Astrocyte (in vitro differentiated cells and primary cell): Measurements from ENCODE around the gene ZFHX3. TPM values are rescaled to one million over a fixed set of nuclear protein-coding genes. Genes with fewer than 3 reads are reported as not detected.

Experiments
- DNase-seq: peaks from one replicate; pipeline ENCODE4 v3.0.0-alpha.2; 2010; ENCODE audit warnings: low read depth
- FAIRE-seq: peaks from 2 replicates; lab custom pipeline; 2011; peaks lifted over from hg19 to GRCh38; lab: Jason Lieb, UNC
- H2AFZ ChIP-seq: 2 replicates; pipeline ENCODE4 v1.6.0; 2012; ENCODE audit warnings: low read depth, low read length, inconsistent platforms
- H3K27ac ChIP-seq: 2 replicates; pipeline ENCODE4 v1.5.1; 2011; ENCODE audit warnings: low read depth, low read length, inconsistent platforms
- H3K27me3 ChIP-seq: 2 replicates; pipeline ENCODE4 v1.6.0; 2011; ENCODE audit warnings: low read length, inconsistent platforms; ENCODE audit not compliant: insufficient read depth
- H3K36me3 ChIP-seq: 2 replicates; pipeline ENCODE4 v1.5.1; 2011; ENCODE audit warnings: low read length, inconsistent platforms; ENCODE audit not compliant: insufficient read depth
- H3K4me1 ChIP-seq: 2 replicates; pipeline ENCODE4 v1.5.1; 2011; ENCODE audit warnings: low read length, inconsistent platforms; ENCODE audit not compliant: insufficient read depth
- H3K4me2 ChIP-seq: 2 replicates; pipeline ENCODE4 v1.6.0; 2012; ENCODE audit warnings: low read length, inconsistent platforms
- H3K4me3 ChIP-seq: 2 replicates; pipeline ENCODE4 v1.5.1; 2011; ENCODE audit warnings: low read depth, mild to moderate bottlenecking, low read length, inconsistent platforms; ENCODE audit not compliant: insufficient read depth
- H3K79me2 ChIP-seq: 2 replicates; pipeline ENCODE4 v1.6.0; 2012; ENCODE audit warnings: mild to moderate bottlenecking, low read length, inconsistent platforms; ENCODE audit not compliant: insufficient read depth
- H3K9ac ChIP-seq: 2 replicates; pipeline ENCODE4 v1.6.0; 2012; ENCODE audit warnings: mild to moderate bottlenecking, low read length, inconsistent platforms
- H3K9me3 ChIP-seq: 2 replicates; pipeline ENCODE4 v1.5.1; 2012; ENCODE audit warnings: low read depth, mild to moderate bottlenecking, low read length, inconsistent platforms; ENCODE audit not compliant: insufficient read depth
- H4K20me1 ChIP-seq: 2 replicates; pipeline ENCODE4 v1.6.0; 2012; ENCODE audit warnings: low read length, inconsistent platforms; ENCODE audit not compliant: insufficient read depth
- H3K27ac Mint-ChIP-seq: one replicate; pipeline ENCODE4 v1.8.0; 2021; ENCODE audit warnings: mild to moderate bottlenecking, mixed read lengths; ENCODE audit not compliant: unreplicated experiment
- H3K27me3 Mint-ChIP-seq: one replicate; pipeline ENCODE4 v1.8.0; 2021; ENCODE audit warnings: low read depth, mixed read lengths; ENCODE audit not compliant: unreplicated experiment
- H3K36me3 Mint-ChIP-seq: one replicate; pipeline ENCODE4 v1.8.0; 2021; ENCODE audit warnings: low read depth, mixed read lengths; ENCODE audit not compliant: unreplicated experiment
- H3K4me1 Mint-ChIP-seq: one replicate; pipeline ENCODE4 v1.8.0; 2021; ENCODE audit warnings: low read depth, mixed read lengths; ENCODE audit not compliant: unreplicated experiment
- H3K4me3 Mint-ChIP-seq: one replicate; pipeline ENCODE4 v1.8.0; 2021; ENCODE audit warnings: mild to moderate bottlenecking, moderate library complexity, mixed read lengths; ENCODE audit not compliant: unreplicated experiment
- H3K9me3 Mint-ChIP-seq: one replicate; pipeline ENCODE4 v1.8.0; 2021; ENCODE audit warnings: mild to moderate bottlenecking, mixed read lengths; ENCODE audit not compliant: unreplicated experiment
- EZH2 ChIP-seq: IDR thresholded peaks from 2 replicates; pipeline ENCODE4 v1.6.1; 2012; ENCODE audit warnings: mild to moderate bottlenecking, low read length, inconsistent platforms; ENCODE audit not compliant: insufficient read depth
- total RNA-seq: library from RNA; stranded (reverse); gene quantifications from 2 replicates; pipeline ENCODE4 v1.2.1, GENCODE V29; 2021
- TF ChIP-seq, protein P1 (sequence below): IDR thresholded peaks from 2 replicates; pipeline ENCODE4 v1.5.1; 2011; ENCODE audit warnings: low read depth, mild to moderate bottlenecking, inconsistent platforms, low read length, moderate library complexity; ENCODE audit not compliant: insufficient read depth

The ZFHX3 gene
- total RNA-seq, 1 donor from 2014 or later = 19.7 TPM

DNA sequence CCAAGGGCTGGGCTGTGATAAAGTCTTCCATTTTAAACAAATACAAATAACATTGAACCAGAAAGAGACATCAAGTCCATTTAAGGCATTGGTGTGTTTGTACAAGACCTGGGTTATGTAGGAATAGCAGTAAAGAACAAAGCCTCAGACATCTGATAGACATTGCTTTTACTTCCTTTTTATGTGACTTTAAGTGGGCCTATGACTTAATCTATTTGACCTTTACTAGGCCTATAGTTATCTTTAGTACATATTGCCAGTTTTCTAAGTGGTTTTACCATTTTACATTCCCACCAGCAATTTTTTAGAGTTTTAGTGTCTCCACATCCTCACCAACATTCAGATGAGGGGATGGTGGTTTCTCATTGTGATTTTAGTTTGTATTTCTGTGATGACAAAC is 298.8 kb downstream of the ZFHX3 start:
- Histone ChIP-seq H3K27me3 (no peaks in the 10 kb centered on the region), H3K79me2 (no peaks in the 10 kb centered on the region), H3K4me1 (no peaks in the 10 kb centered on the region), H3K4me3 (no peak overlapping the region), H3K9me3 (no peaks in the 10 kb centered on the region), H2AFZ (no peak overlapping the region), H3K36me3 (no peaks in the 10 kb centered on the region), H3K27ac (no peak overlapping the region), H4K20me1 (no peaks in the 10 kb centered on the region), H3K4me2 (no peak overlapping the region), H3K9ac (no peak overlapping the region)
- no peaks in the 10 kb centered on the region for H3K27me3 Mint-ChIP-seq
- FAIRE-seq = no peak
- H3K36me3 Mint-ChIP-seq = no peaks in the 10 kb centered on the region
- no peak for DNase-seq
- peaks cover 6% of the 10 kb centered on the region for H3K4me1 Mint-ChIP-seq
- H3K9me3 Mint-ChIP-seq = no peaks in the 10 kb centered on the region
- no peak overlapping the region for H3K4me3 Mint-ChIP-seq
- TF ChIP-seq, protein P1, sequence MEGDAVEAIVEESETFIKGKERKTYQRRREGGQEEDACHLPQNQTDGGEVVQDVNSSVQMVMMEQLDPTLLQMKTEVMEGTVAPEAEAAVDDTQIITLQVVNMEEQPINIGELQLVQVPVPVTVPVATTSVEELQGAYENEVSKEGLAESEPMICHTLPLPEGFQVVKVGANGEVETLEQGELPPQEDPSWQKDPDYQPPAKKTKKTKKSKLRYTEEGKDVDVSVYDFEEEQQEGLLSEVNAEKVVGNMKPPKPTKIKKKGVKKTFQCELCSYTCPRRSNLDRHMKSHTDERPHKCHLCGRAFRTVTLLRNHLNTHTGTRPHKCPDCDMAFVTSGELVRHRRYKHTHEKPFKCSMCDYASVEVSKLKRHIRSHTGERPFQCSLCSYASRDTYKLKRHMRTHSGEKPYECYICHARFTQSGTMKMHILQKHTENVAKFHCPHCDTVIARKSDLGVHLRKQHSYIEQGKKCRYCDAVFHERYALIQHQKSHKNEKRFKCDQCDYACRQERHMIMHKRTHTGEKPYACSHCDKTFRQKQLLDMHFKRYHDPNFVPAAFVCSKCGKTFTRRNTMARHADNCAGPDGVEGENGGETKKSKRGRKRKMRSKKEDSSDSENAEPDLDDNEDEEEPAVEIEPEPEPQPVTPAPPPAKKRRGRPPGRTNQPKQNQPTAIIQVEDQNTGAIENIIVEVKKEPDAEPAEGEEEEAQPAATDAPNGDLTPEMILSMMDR = no peak
- no peak for TF ChIP-seq EZH2
- no peak overlapping the region for H3K27ac Mint-ChIP-seq

DNA sequence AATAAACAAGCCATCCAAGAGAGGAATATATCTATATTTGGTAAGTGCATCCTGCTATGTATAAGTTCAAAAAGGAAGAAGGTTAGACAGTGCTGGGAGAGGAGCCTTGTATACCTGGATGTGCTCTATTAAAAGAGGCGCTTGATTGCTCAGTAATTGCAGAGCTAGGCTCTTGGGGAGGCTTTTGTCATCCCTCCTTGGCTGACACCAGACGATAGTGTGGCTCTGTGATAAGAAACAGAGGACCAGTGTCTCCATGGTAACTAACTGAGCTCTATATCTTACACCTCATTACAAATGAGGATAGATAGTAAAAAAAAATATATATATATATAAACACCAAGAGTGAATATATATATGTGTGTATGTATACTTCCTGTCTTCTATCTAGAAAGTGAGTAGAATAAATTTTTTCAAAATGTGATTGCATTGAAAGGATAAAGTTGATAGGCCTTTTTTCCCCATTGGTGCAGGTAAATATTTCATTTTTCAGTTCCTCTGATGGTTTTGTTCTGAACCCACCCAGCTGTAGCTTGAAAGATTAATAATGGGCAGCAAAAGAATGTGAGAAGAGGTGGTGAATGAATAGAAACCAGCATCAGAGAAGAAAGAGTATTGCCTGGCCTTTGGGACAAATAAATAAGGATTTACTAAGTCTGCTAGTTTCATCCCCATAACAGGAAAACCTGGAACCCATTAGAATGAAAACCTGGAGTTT is 303.7 kb downstream of the ZFHX3 start:
- no peak for FAIRE-seq
- Mint-ChIP-seq H3K4me3 (no peak overlapping the region), H3K36me3 (no peaks in the 10 kb centered on the region), H3K4me1 (peaks cover 12% of the 10 kb centered on the region), H3K27ac (no peak overlapping the region), H3K27me3 (no peaks in the 10 kb centered on the region), H3K9me3 (no peaks in the 10 kb centered on the region)
- H3K27me3 ChIP-seq = no peaks in the 10 kb centered on the region
- no peaks in the 10 kb centered on the region for H4K20me1 ChIP-seq
- no peaks in the 10 kb centered on the region for H3K4me1 ChIP-seq
- TF ChIP-seq EZH2 = no peak
- TF ChIP-seq, protein P1 = no peak
- no peak overlapping the region for H3K4me3 ChIP-seq
- H2AFZ ChIP-seq = no peak overlapping the region
- no peaks in the 10 kb centered on the region for H3K9me3 ChIP-seq
- no peak overlapping the region for H3K27ac ChIP-seq
- no peak for DNase-seq
- no peaks in the 10 kb centered on the region for H3K79me2 ChIP-seq
- no peak overlapping the region for H3K4me2 ChIP-seq
- H3K36me3 ChIP-seq = no peaks in the 10 kb centered on the region
- H3K9ac ChIP-seq = no peak overlapping the region

DNA sequence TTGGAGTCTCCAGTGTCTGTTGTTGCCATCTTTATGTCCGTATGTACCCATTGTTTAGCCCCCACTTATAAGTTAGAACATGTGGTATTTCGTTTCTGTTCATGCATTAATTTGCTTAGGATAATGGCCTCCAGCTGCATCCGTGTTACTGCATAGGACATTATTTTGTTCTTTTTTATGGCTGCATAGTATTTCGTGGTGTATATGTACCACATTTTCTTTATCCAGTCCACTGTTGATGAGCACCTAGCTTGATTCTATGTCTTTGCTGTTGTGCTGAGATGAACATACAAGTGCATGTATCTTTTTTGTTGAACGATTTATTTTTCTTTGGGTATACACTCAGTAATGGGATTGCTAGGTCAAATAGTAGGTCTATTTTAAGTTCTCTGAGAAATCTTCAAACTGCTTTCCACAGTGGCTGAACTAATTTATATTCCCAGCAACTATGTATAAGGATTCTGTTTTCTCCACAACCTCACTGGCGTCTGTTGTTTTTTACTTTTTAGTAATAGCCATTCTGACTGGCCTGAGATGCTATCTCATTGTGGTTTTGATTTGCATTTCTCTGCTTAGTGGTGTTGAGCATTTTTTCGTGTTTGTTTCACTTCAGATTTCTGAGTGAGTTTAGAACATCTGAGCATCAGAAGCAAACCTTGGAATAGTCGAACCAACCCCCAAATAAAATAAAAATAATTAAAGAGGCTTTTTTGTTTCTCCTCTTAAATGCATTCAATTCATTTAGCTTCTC is 304.7 kb downstream of the ZFHX3 start:
- no peak overlapping the region for H3K27ac ChIP-seq
- no peaks in the 10 kb centered on the region for H3K4me1 ChIP-seq
- Mint-ChIP-seq H3K27ac (no peak overlapping the region), H3K4me3 (no peak overlapping the region), H3K9me3 (no peaks in the 10 kb centered on the region), H3K27me3 (no peaks in the 10 kb centered on the region), H3K36me3 (no peaks in the 10 kb centered on the region), H3K4me1 (peaks cover 16% of the 10 kb centered on the region)
- H3K4me2 ChIP-seq = no peak overlapping the region
- no peak overlapping the region for H2AFZ ChIP-seq
- no peak overlapping the region for H3K4me3 ChIP-seq
- no peaks in the 10 kb centered on the region for H3K79me2 ChIP-seq
- no peak for FAIRE-seq
- peak; percentile 61 for DNase-seq
- no peak overlapping the region for H3K9ac ChIP-seq
- TF ChIP-seq, protein P1 = no peak
- no peak for TF ChIP-seq EZH2
- no peaks in the 10 kb centered on the region for H3K36me3 ChIP-seq
- no peaks in the 10 kb centered on the region for H3K27me3 ChIP-seq
- H3K9me3 ChIP-seq = no peaks in the 10 kb centered on the region
- no peaks in the 10 kb centered on the region for H4K20me1 ChIP-seq
